Progenitor cell of endocrine pancreas (in vitro differentiated cells): ENCODE measurements around the gene GPR37L1. TPM values are rescaled to one million over a fixed set of nuclear protein-coding genes. Genes with fewer than 3 reads are reported as not detected.

Experiments used
- DNase-seq: peaks from one replicate; pipeline ENCODE4 v3.0.0; 2021; ENCODE audit warnings: low spot score; ENCODE audit not compliant: unreplicated experiment
- H3K27ac Mint-ChIP-seq: 2 replicates; pipeline ENCODE4 v1.8.0; 2021; ENCODE audit warnings: mild to moderate bottlenecking, moderate library complexity, mixed read lengths
- H3K27me3 Mint-ChIP-seq: 2 replicates; pipeline ENCODE4 v1.8.0; 2021; ENCODE audit warnings: mixed read lengths
- H3K36me3 Mint-ChIP-seq: 2 replicates; pipeline ENCODE4 v1.8.0; 2022; ENCODE audit warnings: mixed read lengths; ENCODE audit not compliant: insufficient read depth
- H3K4me1 Mint-ChIP-seq: 2 replicates; pipeline ENCODE4 v1.8.0; 2021; ENCODE audit warnings: low read depth, mixed read lengths
- H3K4me3 Mint-ChIP-seq: 2 replicates; pipeline ENCODE4 v1.8.0; 2021; ENCODE audit warnings: low read depth, mild to moderate bottlenecking, moderate library complexity, mixed read lengths
- H3K9me3 Mint-ChIP-seq: 2 replicates; pipeline ENCODE4 v1.8.0; 2021; ENCODE audit warnings: low read depth, mixed read lengths
- total RNA-seq: library from RNA; stranded (reverse); gene quantifications from 2 replicates; pipeline ENCODE4 v1.2.1, GENCODE V29; 2021
- TF ChIP-seq, protein P1 (sequence below): fragments of 200-600 bp; sonication (generic); IDR thresholded peaks from one replicate; pipeline ENCODE4 v1.5.0; 2021; ENCODE audit warnings: antibody characterized with exemption, mild to moderate bottlenecking; ENCODE audit not compliant: unreplicated experiment

GPR37L1 gene
- total RNA-seq, 1 donor from 2014 or later: not detected

- H3K4me1 Mint-ChIP-seq: peaks cover 14% of the 10 kb centered on the region
- H3K27ac Mint-ChIP-seq: no peak overlapping the region
- no peak overlapping the region for H3K4me3 Mint-ChIP-seq
- H3K27me3 Mint-ChIP-seq: peaks cover 9% of the 10 kb centered on the region
- no peak for DNase-seq
- TF ChIP-seq, protein P1, sequence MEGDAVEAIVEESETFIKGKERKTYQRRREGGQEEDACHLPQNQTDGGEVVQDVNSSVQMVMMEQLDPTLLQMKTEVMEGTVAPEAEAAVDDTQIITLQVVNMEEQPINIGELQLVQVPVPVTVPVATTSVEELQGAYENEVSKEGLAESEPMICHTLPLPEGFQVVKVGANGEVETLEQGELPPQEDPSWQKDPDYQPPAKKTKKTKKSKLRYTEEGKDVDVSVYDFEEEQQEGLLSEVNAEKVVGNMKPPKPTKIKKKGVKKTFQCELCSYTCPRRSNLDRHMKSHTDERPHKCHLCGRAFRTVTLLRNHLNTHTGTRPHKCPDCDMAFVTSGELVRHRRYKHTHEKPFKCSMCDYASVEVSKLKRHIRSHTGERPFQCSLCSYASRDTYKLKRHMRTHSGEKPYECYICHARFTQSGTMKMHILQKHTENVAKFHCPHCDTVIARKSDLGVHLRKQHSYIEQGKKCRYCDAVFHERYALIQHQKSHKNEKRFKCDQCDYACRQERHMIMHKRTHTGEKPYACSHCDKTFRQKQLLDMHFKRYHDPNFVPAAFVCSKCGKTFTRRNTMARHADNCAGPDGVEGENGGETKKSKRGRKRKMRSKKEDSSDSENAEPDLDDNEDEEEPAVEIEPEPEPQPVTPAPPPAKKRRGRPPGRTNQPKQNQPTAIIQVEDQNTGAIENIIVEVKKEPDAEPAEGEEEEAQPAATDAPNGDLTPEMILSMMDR: no peak
- no peaks in the 10 kb centered on the region for H3K36me3 Mint-ChIP-seq
- no peaks in the 10 kb centered on the region for H3K9me3 Mint-ChIP-seq
Observed at GRCh38 chr1:202117898-202118371, 4.8 kb upstream of the GPR37L1 start.

DNA sequence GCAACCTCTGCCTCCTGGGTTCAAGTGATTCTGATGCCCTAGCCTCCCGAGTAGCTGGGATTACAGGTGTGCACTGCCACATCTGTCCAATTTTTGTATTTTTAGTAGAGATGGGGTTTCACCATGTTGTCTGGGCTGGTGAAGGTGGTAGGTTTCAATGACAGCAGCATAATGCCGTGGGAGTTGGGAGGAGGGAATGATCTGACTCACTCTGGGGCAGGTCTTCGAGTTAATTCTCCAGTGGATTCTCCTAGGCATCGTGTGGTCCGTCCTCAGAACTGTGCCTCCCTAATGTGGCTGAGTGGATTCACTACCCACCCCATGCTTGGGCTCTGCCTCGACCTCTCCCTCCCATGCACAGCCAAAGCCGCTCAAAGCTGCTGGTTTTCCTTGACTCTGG lies 1.7 kb upstream of the GPR37L1 start:
- H3K27me3 Mint-ChIP-seq: peaks cover 20% of the 10 kb centered on the region
- TF ChIP-seq, protein P1: no peak
- H3K9me3 Mint-ChIP-seq: no peaks in the 10 kb centered on the region
- no peak overlapping the region for H3K4me3 Mint-ChIP-seq
- H3K27ac Mint-ChIP-seq: peak overlapping the region; percentile 27
- no peak for DNase-seq
- H3K36me3 Mint-ChIP-seq: no peaks in the 10 kb centered on the region
- no peaks in the 10 kb centered on the region for H3K4me1 Mint-ChIP-seq

GRCh38 chr1:202123336-202123813 lies 658 bp downstream of the GPR37L1 start:
- H3K9me3 Mint-ChIP-seq: no peaks in the 10 kb centered on the region
- no peaks in the 10 kb centered on the region for H3K36me3 Mint-ChIP-seq
- H3K4me1 Mint-ChIP-seq: no peaks in the 10 kb centered on the region
- H3K4me3 Mint-ChIP-seq: no peak overlapping the region
- TF ChIP-seq, protein P1: no peak
- DNase-seq: no peak
- no peak overlapping the region for H3K27ac Mint-ChIP-seq
- H3K27me3 Mint-ChIP-seq: peaks cover 20% of the 10 kb centered on the region

DNA sequence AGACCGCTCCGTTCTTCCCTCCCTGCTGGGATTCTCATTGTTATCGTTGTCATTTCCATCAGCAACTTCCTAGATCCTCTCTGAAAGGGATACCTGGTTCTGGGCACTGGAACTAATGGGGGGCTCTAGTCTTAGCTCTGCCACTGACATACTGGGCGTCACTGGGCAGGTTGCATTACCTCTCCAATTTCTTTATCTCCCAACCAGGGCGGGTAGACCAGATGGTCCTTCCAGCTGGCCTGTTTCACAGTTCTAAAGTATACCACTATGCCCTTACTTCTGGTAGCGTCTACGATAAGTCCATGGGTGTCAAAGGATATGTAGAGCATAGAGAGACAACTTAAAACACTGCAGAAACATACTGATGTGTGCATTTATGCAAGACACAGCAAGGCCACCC lies 1.4 kb downstream of the GPR37L1 start:
- Mint-ChIP-seq H3K9me3 (no peaks in the 10 kb centered on the region), H3K27ac (no peak overlapping the region), H3K36me3 (no peaks in the 10 kb centered on the region), H3K4me3 (no peak overlapping the region), H3K4me1 (no peaks in the 10 kb centered on the region), H3K27me3 (peaks cover 20% of the 10 kb centered on the region)
- TF ChIP-seq, protein P1: no peak
- no peak for DNase-seq

DNA sequence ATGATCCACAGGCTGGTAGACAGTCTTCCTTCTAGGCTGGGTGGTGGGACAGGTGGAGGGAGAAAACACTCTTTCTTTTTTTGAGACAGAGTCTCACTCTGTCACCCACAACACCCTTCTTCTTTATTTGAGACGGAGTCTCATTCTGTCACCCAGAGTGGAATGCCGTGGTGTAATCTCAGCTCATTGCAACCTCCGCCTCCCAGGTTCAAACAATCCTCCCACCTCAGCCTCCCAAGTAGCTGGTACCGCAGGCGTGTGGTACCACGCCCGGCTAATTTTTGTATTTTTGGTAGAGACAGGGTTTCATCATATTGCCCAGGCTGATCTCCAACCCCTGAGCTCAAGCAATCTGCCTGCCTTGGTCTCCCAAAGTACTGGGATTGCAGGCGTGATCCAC lies 2.9 kb downstream of the GPR37L1 start:
- Mint-ChIP-seq H3K27ac (peak overlapping the region; percentile 48), H3K4me3 (no peak overlapping the region), H3K9me3 (no peaks in the 10 kb centered on the region), H3K27me3 (peaks cover 20% of the 10 kb centered on the region), H3K4me1 (no peaks in the 10 kb centered on the region), H3K36me3 (no peaks in the 10 kb centered on the region)
- TF ChIP-seq, protein P1: no peak
- DNase-seq: no peak
